H9 (cell line): ENCODE results near the gene EHBP1. TPM values are rescaled to one million over a fixed set of nuclear protein-coding genes. Genes with fewer than 3 reads are reported as not detected.

Source experiments
- DNase-seq: peaks from one replicate; pipeline ENCODE4 v3.0.0-alpha.2; 2017
- H2AFZ ChIP-seq: one replicate; pipeline ENCODE4 v1.6.1; 2013; ENCODE audit warnings: mild to moderate bottlenecking, low read length, control low read depth, moderate library complexity
- H2AK5ac ChIP-seq: 2 replicates; pipeline ENCODE4 v1.6.1; 2013; ENCODE audit warnings: low read length, control low read depth, mixed read lengths; ENCODE audit not compliant: insufficient read length
- H2BK120ac ChIP-seq: one replicate; pipeline ENCODE4 v1.6.1; 2013; ENCODE audit warnings: low read depth, mild to moderate bottlenecking, low read length, control low read depth, inconsistent platforms; ENCODE audit not compliant: poor library complexity, severe bottlenecking
- H2BK12ac ChIP-seq: 2 replicates; pipeline ENCODE4 v1.6.1; 2013; ENCODE audit warnings: low read length, control low read depth, mixed read lengths, low read depth; ENCODE audit not compliant: insufficient read length
- H2BK15ac ChIP-seq: 2 replicates; pipeline ENCODE4 v1.6.1; 2013; ENCODE audit warnings: low read depth, low read length, control low read depth
- H2BK20ac ChIP-seq: one replicate; pipeline ENCODE4 v1.6.1; 2013; ENCODE audit warnings: low read depth, mild to moderate bottlenecking, low read length, control low read depth, inconsistent platforms; ENCODE audit not compliant: poor library complexity, severe bottlenecking
- H2BK5ac ChIP-seq: 2 replicates; pipeline ENCODE4 v1.6.1; 2013; ENCODE audit warnings: low read length, control low read depth, mixed read lengths; ENCODE audit not compliant: insufficient read length
- H3K14ac ChIP-seq: 2 replicates; pipeline ENCODE4 v1.6.1; 2013; ENCODE audit warnings: low read length, control low read depth; ENCODE audit not compliant: insufficient read depth
- H3K18ac ChIP-seq: 2 replicates; pipeline ENCODE4 v1.6.1; 2013; ENCODE audit warnings: low read depth, mild to moderate bottlenecking, mixed read lengths, low read length, control low read depth; ENCODE audit not compliant: insufficient read length
- H3K23ac ChIP-seq: 2 replicates; pipeline ENCODE4 v1.6.1; 2013; ENCODE audit warnings: low read length, control low read depth, mixed read lengths, low read depth; ENCODE audit not compliant: insufficient read length
- H3K23me2 ChIP-seq: 2 replicates; pipeline ENCODE4 v1.6.1; 2013; ENCODE audit warnings: low read depth, mild to moderate bottlenecking, mixed read lengths, low read length, control low read depth; ENCODE audit not compliant: insufficient read length, poor library complexity, severe bottlenecking
- H3K27ac ChIP-seq: 2 replicates; pipeline ENCODE4 v1.5.1; 2013; ENCODE audit warnings: low read length, control low read depth, mixed read lengths, low read depth; ENCODE audit not compliant: insufficient read length
- H3K27me3 ChIP-seq: 2 replicates; pipeline ENCODE4 v1.6.1; 2013; ENCODE audit warnings: low read length, control low read depth, inconsistent platforms; ENCODE audit not compliant: insufficient read depth
- H3K4ac ChIP-seq: 2 replicates; pipeline ENCODE4 v1.6.1; 2013; ENCODE audit warnings: low read depth, mild to moderate bottlenecking, control low read depth, inconsistent platforms, low read length, moderate library complexity
- H3K4me1 ChIP-seq: 2 replicates; pipeline ENCODE4 v1.6.1; 2013; ENCODE audit warnings: low read length, control low read depth, inconsistent platforms; ENCODE audit not compliant: insufficient read depth
- H3K4me2 ChIP-seq: 2 replicates; pipeline ENCODE4 v1.6.1; 2013; ENCODE audit warnings: low read length, control low read depth, mixed read lengths; ENCODE audit not compliant: insufficient read length, insufficient read depth
- H3K56ac ChIP-seq: 2 replicates; pipeline ENCODE4 v1.6.1; 2013; ENCODE audit warnings: low read depth, mild to moderate bottlenecking, mixed read lengths, low read length, control low read depth; ENCODE audit not compliant: insufficient read length
- H3K79me1 ChIP-seq: 2 replicates; pipeline ENCODE4 v1.6.1; 2013; ENCODE audit warnings: low read depth, mild to moderate bottlenecking, moderate library complexity, low read length, control low read depth, inconsistent platforms; ENCODE audit not compliant: insufficient read depth, poor library complexity, severe bottlenecking
- H3K79me2 ChIP-seq: 2 replicates; pipeline ENCODE4 v1.6.1; 2013; ENCODE audit warnings: low read length, control low read depth, inconsistent platforms; ENCODE audit not compliant: insufficient read depth
- H3K9ac ChIP-seq: 2 replicates; pipeline ENCODE4 v1.6.1; 2013; ENCODE audit warnings: low read length, control low read depth, mixed read lengths; ENCODE audit not compliant: insufficient read length; ENCODE audit errors: extremely low read depth
- H3K9me3 ChIP-seq: one replicate; pipeline ENCODE4 v1.6.1; 2013; ENCODE audit warnings: low read depth, low read length, inconsistent platforms; ENCODE audit not compliant: control insufficient read depth
- H3T11ph ChIP-seq: one replicate; pipeline ENCODE4 v1.6.1; 2013; ENCODE audit warnings: mild to moderate bottlenecking, low read length, control low read depth, inconsistent platforms
- H4K20me1 ChIP-seq: one replicate; pipeline ENCODE4 v1.6.1; 2013; ENCODE audit not compliant: control insufficient read depth, insufficient read length, insufficient read depth
- H4K5ac ChIP-seq: 2 replicates; pipeline ENCODE4 v1.6.1; 2013; ENCODE audit warnings: low read depth, mild to moderate bottlenecking, mixed read lengths, low read length, control low read depth; ENCODE audit not compliant: insufficient read length
- H4K8ac ChIP-seq: replicated peaks from 2 replicates; pipeline ENCODE4 v1.6.1; 2013; ENCODE audit warnings: low read length, control low read depth, mixed read lengths, low read depth; ENCODE audit not compliant: insufficient read length
- H4K91ac ChIP-seq: 2 replicates; pipeline ENCODE4 v1.6.1; 2013; ENCODE audit warnings: low read depth, mild to moderate bottlenecking, moderate library complexity, mixed read lengths, low read length, control low read depth; ENCODE audit not compliant: insufficient read length
- H3K27ac Mint-ChIP-seq, 3 experiments: 2 replicates in 2 of 3; 3 replicates in 1 of 3; pipeline ENCODE4 v1.8.0; 2020 to 2021; ENCODE audit warnings: mixed read lengths in 3 of 3, mild to moderate bottlenecking in 1 of 3, moderate library complexity in 1 of 3
- H3K27me3 Mint-ChIP-seq: 2 replicates; pipeline ENCODE4 v1.8.0; 2021; ENCODE audit warnings: low read depth, mild to moderate bottlenecking, moderate library complexity, mixed read lengths
- H3K36me3 Mint-ChIP-seq, 3 experiments: 2 replicates in 2 of 3; 3 replicates in 1 of 3; pipeline ENCODE4 v1.8.0; 2020 to 2021; ENCODE audit warnings: low read depth in 3 of 3, mixed read lengths in 3 of 3; ENCODE audit not compliant: insufficient read depth in 1 of 3
- H3K4me1 Mint-ChIP-seq, 2 experiments: 2 replicates each; pipeline ENCODE4 v1.8.0; 2020; ENCODE audit warnings: mixed read lengths in 2 of 2
- H3K4me3 Mint-ChIP-seq, 2 experiments: 2 replicates in 1 of 2; 3 replicates in 1 of 2; pipeline ENCODE4 v1.8.0; 2020 to 2021; ENCODE audit warnings: mild to moderate bottlenecking in 2 of 2, mixed read lengths in 2 of 2, moderate library complexity in 1 of 2
- H3K9me3 Mint-ChIP-seq, 2 experiments: 2 replicates in 1 of 2; 3 replicates in 1 of 2; pipeline ENCODE4 v1.8.0; 2020; ENCODE audit warnings: mild to moderate bottlenecking in 2 of 2, mixed read lengths in 2 of 2, moderate library complexity in 1 of 2
- WGBS: extraction: QIAGEN DNeasy Blood & Tissue Kit; methylation state at CpG from one replicate; pipeline ENCODE4 v1.1.7; 2013; ENCODE audit warnings: missing lambda C conversion rate, low lambda C conversion rate, mixed read lengths; ENCODE audit not compliant: insufficient read length; ENCODE audit errors: extremely low coverage; 5-methylcytosine and 5-hydroxymethylcytosine counted together
- total RNA-seq: library from RNA; stranded (reverse); gene quantifications from 2 replicates; pipeline ENCODE4 v1.2.1, GENCODE V29; 2021
- TF ChIP-seq, protein P1 (sequence below): fragments of 200-600 bp; sonication (generic); conservative IDR thresholded peaks from 3 replicates; pipeline ENCODE4 v1.8.0; 2021; ENCODE audit warnings: antibody characterized with exemption, mild to moderate bottlenecking

Gene EHBP1
- total RNA-seq, 1 experiment from 2014 or later, result 35.6 TPM

DNA sequence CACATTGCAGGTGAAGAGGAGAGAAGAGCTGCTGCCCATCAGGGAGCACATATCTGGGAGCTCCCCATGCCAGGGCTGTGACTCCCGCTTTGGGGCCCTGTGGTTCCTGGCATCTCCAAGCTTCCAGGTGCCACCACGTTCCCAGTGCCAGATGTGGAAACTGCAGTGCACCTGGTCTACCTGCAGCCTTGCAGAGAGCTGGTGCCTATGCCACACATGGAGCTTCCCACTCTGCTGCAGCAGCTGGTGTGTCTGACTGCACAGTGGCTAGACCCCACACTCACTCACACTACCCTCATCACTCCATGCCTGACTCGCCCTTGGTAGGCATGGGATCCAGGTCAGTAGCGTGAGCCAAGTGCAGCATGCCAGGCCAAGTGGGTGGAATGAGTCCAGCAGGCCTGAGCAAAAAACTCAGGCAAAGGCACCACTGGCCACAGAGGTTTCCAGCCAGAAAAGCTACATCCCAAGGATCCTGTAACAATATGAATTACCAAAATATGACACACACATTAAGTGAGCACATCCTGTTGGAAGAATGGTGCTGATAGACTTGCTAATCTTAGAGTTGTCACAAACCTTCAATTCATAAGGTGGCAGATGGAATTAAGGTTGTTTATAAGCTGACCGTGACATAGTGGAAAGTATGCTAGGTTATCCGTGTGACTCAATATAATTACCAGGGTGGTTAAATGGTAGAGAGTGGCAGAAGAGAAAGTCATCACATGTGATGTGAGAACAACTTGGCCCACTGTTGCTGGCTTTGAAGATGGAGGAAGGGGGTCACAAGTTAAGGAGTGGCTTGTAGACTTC is 150.9 kb downstream of the EHBP1 start:
- Histone ChIP-seq H3K79me2 (no peaks in the 10 kb centered on the region), H3K9me3 (no peaks in the 10 kb centered on the region), H3K79me1 (no peaks in the 10 kb centered on the region), H3K4me2 (no peak overlapping the region), H3K23me2 (no peaks in the 10 kb centered on the region), H3K56ac (no peak overlapping the region), H3K14ac (no peak overlapping the region), H3K4ac (no peak overlapping the region), H2BK12ac (no peak overlapping the region), H4K5ac (no peak overlapping the region), H3K27me3 (no peaks in the 10 kb centered on the region), H3K9ac (no peak overlapping the region), H3K23ac (no peak overlapping the region), H2BK15ac (no peak overlapping the region), H2BK5ac (no peak overlapping the region), H3K27ac (no peak overlapping the region), H3K18ac (no peak overlapping the region), H2AFZ (no peak overlapping the region), H2BK20ac (no peak overlapping the region), H4K91ac (no peak overlapping the region), H3K4me1 (no peaks in the 10 kb centered on the region), H4K8ac (no peak overlapping the region), H3T11ph (no peak overlapping the region), H2AK5ac (no peak overlapping the region), H2BK120ac (no peak overlapping the region), H4K20me1 (no peaks in the 10 kb centered on the region)
- H3K4me3 Mint-ChIP-seq, result no peak overlapping the region
- no CpG with 5 or more reads among the region's 6 CpGs for WGBS
- peaks cover 9 to 13% (median 10%) of the 10 kb centered on the region in 3 experiments; a peak in 6 of 7 replicates for H3K36me3 Mint-ChIP-seq
- peaks cover 0 to 4% of the 10 kb centered on the region in 2 experiments; a peak in 1 of 5 replicates for H3K9me3 Mint-ChIP-seq
- TF ChIP-seq, protein P1, sequence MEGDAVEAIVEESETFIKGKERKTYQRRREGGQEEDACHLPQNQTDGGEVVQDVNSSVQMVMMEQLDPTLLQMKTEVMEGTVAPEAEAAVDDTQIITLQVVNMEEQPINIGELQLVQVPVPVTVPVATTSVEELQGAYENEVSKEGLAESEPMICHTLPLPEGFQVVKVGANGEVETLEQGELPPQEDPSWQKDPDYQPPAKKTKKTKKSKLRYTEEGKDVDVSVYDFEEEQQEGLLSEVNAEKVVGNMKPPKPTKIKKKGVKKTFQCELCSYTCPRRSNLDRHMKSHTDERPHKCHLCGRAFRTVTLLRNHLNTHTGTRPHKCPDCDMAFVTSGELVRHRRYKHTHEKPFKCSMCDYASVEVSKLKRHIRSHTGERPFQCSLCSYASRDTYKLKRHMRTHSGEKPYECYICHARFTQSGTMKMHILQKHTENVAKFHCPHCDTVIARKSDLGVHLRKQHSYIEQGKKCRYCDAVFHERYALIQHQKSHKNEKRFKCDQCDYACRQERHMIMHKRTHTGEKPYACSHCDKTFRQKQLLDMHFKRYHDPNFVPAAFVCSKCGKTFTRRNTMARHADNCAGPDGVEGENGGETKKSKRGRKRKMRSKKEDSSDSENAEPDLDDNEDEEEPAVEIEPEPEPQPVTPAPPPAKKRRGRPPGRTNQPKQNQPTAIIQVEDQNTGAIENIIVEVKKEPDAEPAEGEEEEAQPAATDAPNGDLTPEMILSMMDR, result no peak
- no peak for DNase-seq
- H3K4me1 Mint-ChIP-seq, result peaks cover 0 to 8% of the 10 kb centered on the region in 2 experiments; a peak in 3 of 4 replicates
- peak overlapping the region in 1 of 3 experiments; percentile 22; a peak in 2 of 7 replicates for H3K27ac Mint-ChIP-seq
- H3K27me3 Mint-ChIP-seq, result no peaks in the 10 kb centered on the region
